Astrocyte of the cerebellum (primary cell): ENCODE results near the gene HMCN2.
A peak's percentile ranks its signal among the peaks of the same experiment; 100 is the strongest.

ENCODE experiments used
- DNase-seq: peaks from one replicate; pipeline ENCODE4 v3.0.0-alpha.2; 2011; ENCODE audit warnings: low read depth
- H3K4me3 ChIP-seq: 2 replicates; pipeline ENCODE4 v1.5.1; 2011; ENCODE audit warnings: mild to moderate bottlenecking, low read depth, low read length, moderate library complexity
- CTCF ChIP-seq: IDR thresholded peaks from 2 replicates; pipeline ENCODE4 v1.5.1; 2012; ENCODE audit warnings: low read length, low read depth, moderate library complexity, mild to moderate bottlenecking; ENCODE audit errors: missing control alignments
- in situ Hi-C: cut with HindIII; loops from 2 replicates; pipeline ENCODE4 v1.10.0; 2017; ENCODE audit warnings: low sequenced_read_pairs

Gene HMCN2

GRCh38 chr9:130321539-130321938 lies 56.0 kb downstream of the HMCN2 start:
- no peak overlapping the region for H3K4me3 ChIP-seq
- TF ChIP-seq CTCF: no peak
- no peak for DNase-seq
- in situ Hi-C loops: no loop called here

- no peak for DNase-seq
- no peak overlapping the region for H3K4me3 ChIP-seq
- no peak for TF ChIP-seq CTCF
- in situ Hi-C loops: no loop called here
Measured at GRCh38 chr9:130323051-130323745, 57.6 kb downstream of the HMCN2 start.

GRCh38 chr9:130325921-130326320 lies 60.4 kb downstream of the HMCN2 start:
- no peak overlapping the region for H3K4me3 ChIP-seq
- in situ Hi-C loops: loop anchor here (5.0 kb wide), 1 partner anchor 64 kb away; no protein-coding TSS in a partner anchor
- no peak for TF ChIP-seq CTCF
- no peak for DNase-seq

- no peak overlapping the region for H3K4me3 ChIP-seq
- in situ Hi-C loops: loop anchor here (5.0 kb wide), 1 partner anchor 65 kb away; no protein-coding TSS in a partner anchor
- DNase-seq: no peak
Measured at GRCh38 chr9:130327070-130327780, 61.7 kb downstream of the HMCN2 start.

GRCh38 chr9:130327781-130328348 lies 62.3 kb downstream of the HMCN2 start:
- no peak overlapping the region for H3K4me3 ChIP-seq
- no peak for TF ChIP-seq CTCF
- DNase-seq: no peak
- in situ Hi-C loops: loop anchor here (5.0 kb wide), 1 partner anchor 66 kb away; no protein-coding TSS in a partner anchor

More at GRCh38 chr9:130327070-130327780, 61.7 kb downstream of the HMCN2 start:
- peak; percentile 16 for TF ChIP-seq CTCF

- in situ Hi-C loops: loop anchor here (5.0 kb wide), 1 partner anchor 66 kb away; no protein-coding TSS in a partner anchor
- no peak for DNase-seq
- no peak overlapping the region for H3K4me3 ChIP-seq
- no peak for TF ChIP-seq CTCF
Measured at GRCh38 chr9:130328349-130328801, 62.8 kb downstream of the HMCN2 start.
